Endothelial cell of umbilical vein (primary cell): ENCODE results near the gene ZNF148. TPM values are rescaled to one million over a fixed set of nuclear protein-coding genes. Genes with fewer than 3 reads are reported as not detected.

ENCODE experiments used
- BruUV-seq: library from RNA; stranded (reverse); fragments of 400-500 nt; replicated peaks from 2 replicates; lab custom pipeline; 2021; lab: Mats Ljungman, UMichigan
- CTCF ChIA-PET: fragments of 300-600, 350-600 bp; sonication (Branson Sonifier 250); formaldehyde crosslinking; loops from one replicate; lab custom pipeline; 2021; ENCODE audit warnings: antibody characterized with exemption, inconsistent platforms; lab: Charles Lee
- POLR2A ChIA-PET: fragments of 300-600, 350-600 bp; sonication (Branson Sonifier 250); formaldehyde crosslinking; loops from one replicate; lab custom pipeline; 2021; ENCODE audit warnings: antibody characterized with exemption, inconsistent platforms; lab: Charles Lee
- DNase-seq: peaks from one replicate; pipeline ENCODE4 v3.0.0-alpha.2; 2011; ENCODE audit warnings: low read depth, low spot score
- FAIRE-seq: peaks from 2 replicates; lab custom pipeline; 2011; peaks lifted over from hg19 to GRCh38; lab: Jason Lieb, UNC
- H2AFZ ChIP-seq: 2 replicates; pipeline ENCODE4 v1.6.0; 2012; ENCODE audit warnings: low read depth, low read length, control low read depth, inconsistent platforms
- H3K27ac ChIP-seq: 2 replicates; pipeline ENCODE4 v1.5.1; 2011; ENCODE audit warnings: low read depth, mild to moderate bottlenecking, control low read depth, low read length, moderate library complexity; ENCODE audit not compliant: insufficient read depth
- H3K27me3 ChIP-seq, 2 experiments: 2 replicates each; pipeline versions ENCODE4 v1.6.0 to v1.6.1; 2011; ENCODE audit warnings: low read length in 2 of 2, mixed read lengths in 1 of 2; ENCODE audit not compliant: control insufficient read depth in 2 of 2, insufficient read depth in 2 of 2
- H3K36me3 ChIP-seq, 2 experiments: 2 replicates in 1 of 2; 3 replicates in 1 of 2; pipeline ENCODE4 v1.5.1; 2011; ENCODE audit warnings: low read length in 2 of 2, mild to moderate bottlenecking in 1 of 2, moderate library complexity in 1 of 2; ENCODE audit not compliant: control insufficient read depth in 2 of 2, insufficient read depth in 2 of 2; ENCODE audit errors: extremely low read depth in 1 of 2
- H3K4me1 ChIP-seq: 3 replicates; pipeline ENCODE4 v1.5.1; 2011; ENCODE audit warnings: mild to moderate bottlenecking, low read length; ENCODE audit not compliant: control insufficient read depth, insufficient read depth; ENCODE audit errors: extremely low read depth
- H3K4me2 ChIP-seq: 2 replicates; pipeline ENCODE4 v1.6.1; 2011; ENCODE audit warnings: low read length, control low read depth, mixed read lengths; ENCODE audit not compliant: insufficient read depth
- H3K4me3 ChIP-seq, 3 experiments: fragments of 200-600 bp in 1 of 3; sonication (generic), shearing (Covaris generic) in 1 of 3; replicated peaks in 1 of 3; 2 replicates each; pipeline ENCODE4 v1.5.1; 2011 to 2016; ENCODE audit warnings: control low read depth in 3 of 3, low read length in 3 of 3, mild to moderate bottlenecking in 2 of 3, inconsistent platforms in 1 of 3, low read depth in 1 of 3, moderate library complexity in 1 of 3; ENCODE audit not compliant: insufficient read depth in 1 of 3
- H3K79me2 ChIP-seq: 2 replicates; pipeline ENCODE4 v1.6.0; 2012; ENCODE audit warnings: low read length, inconsistent platforms; ENCODE audit not compliant: control insufficient read depth, insufficient read depth
- H3K9ac ChIP-seq: replicated peaks from 2 replicates; pipeline ENCODE3; 2011; ENCODE audit warnings: low read length, control low read depth; ENCODE audit not compliant: insufficient read depth; ENCODE audit errors: extremely low read depth
- H3K9me1 ChIP-seq: replicated peaks from 3 replicates; pipeline ENCODE4 v1.6.0; 2011; ENCODE audit warnings: mild to moderate bottlenecking, low read length; ENCODE audit not compliant: control insufficient read depth, insufficient read depth; ENCODE audit errors: extremely low read depth
- H3K9me3 ChIP-seq: replicated peaks from 2 replicates; pipeline ENCODE4 v1.5.1; 2012; ENCODE audit warnings: low read length, inconsistent platforms; ENCODE audit not compliant: control insufficient read depth, insufficient read depth
- H4K20me1 ChIP-seq: replicated peaks from 2 replicates; pipeline ENCODE3; 2011; ENCODE audit warnings: mild to moderate bottlenecking, low read length; ENCODE audit not compliant: control insufficient read depth, insufficient read depth; ENCODE audit errors: extremely low read depth
- EZH2 ChIP-seq: IDR thresholded peaks from 2 replicates; pipeline ENCODE4 v1.6.1; 2012; ENCODE audit warnings: borderline replicate concordance, low read depth, mild to moderate bottlenecking, moderate library complexity, low read length, inconsistent platforms; ENCODE audit not compliant: severe bottlenecking
- FOS ChIP-seq: IDR thresholded peaks from 2 replicates; pipeline ENCODE4 v1.6.1; 2011; ENCODE audit warnings: mild to moderate bottlenecking, low read length, moderate library complexity, borderline replicate concordance; ENCODE audit not compliant: insufficient read depth
- JUN ChIP-seq: IDR thresholded peaks from 2 replicates; pipeline ENCODE4 v1.6.1; 2011; ENCODE audit warnings: borderline replicate concordance, low read depth; ENCODE audit not compliant: insufficient read length, insufficient read depth
- POLR2A ChIP-seq: IDR thresholded peaks from 2 replicates; pipeline ENCODE4 v1.6.1; 2012; ENCODE audit warnings: low read depth, mild to moderate bottlenecking, control low read depth, low read length
- POLR2AphosphoS5 ChIP-seq: IDR thresholded peaks from 2 replicates; pipeline ENCODE4 v1.6.1; 2012; ENCODE audit warnings: low read depth, mild to moderate bottlenecking, control low read depth, low read length, moderate library complexity; ENCODE audit not compliant: insufficient read depth
- dilution Hi-C: fragments of 300-500 bp; cut with MboI; formaldehyde crosslinking; loops from one replicate; pipeline ENCODE4 v1.15.0; 2019; ENCODE audit warnings: low sequenced_read_pairs; ENCODE audit not compliant: extremely low pct_ligation_motif_present
- intact Hi-C: fragments of 100-400 bp; cut with micrococcal nuclease; formaldehyde crosslinking; loops from one replicate; pipeline ENCODE4 v1.10.0; 2022
- polyA plus RNA-seq, 4 experiments: library from polyadenylated mRNA; depleted of rRNA in 3 of 4; stranded (reverse) in 3 of 4; unstranded in 1 of 4; fragments of >200 nt; gene quantifications; 2 replicates each; pipeline versions ENCODE4 v1.2.1 to v1.2.3, GENCODE V29; 2011 to 2012; ENCODE audit warnings: missing spikeins in 1 of 4
- total RNA-seq: library from RNA; stranded (reverse); gene quantifications from 2 replicates; pipeline ENCODE4 v1.2.3, GENCODE V29; 2021

The ZNF148 gene
- total and polyA plus RNA-seq, 2 donors (not counting 3 experiments of a cell fraction or from before 2014, with no cell fraction given): 8.0 to 41.3 TPM

- no peak for TF ChIP-seq POLR2A
- TF ChIP-seq FOS: no peak
- no peak for TF ChIP-seq EZH2
- Histone ChIP-seq H3K4me1 (peaks cover 19% of the 10 kb centered on the region), H3K79me2 (peaks cover 95% of the 10 kb centered on the region), H3K9ac (no peak overlapping the region), H3K9me1 (no peaks in the 10 kb centered on the region), H4K20me1 (peaks cover 16% of the 10 kb centered on the region), H2AFZ (no peak overlapping the region), H3K36me3 (no peaks in the 10 kb centered on the region), H3K4me3 (no peak overlapping the region), H3K27me3 (no peaks in the 10 kb centered on the region), H3K4me2 (no peak overlapping the region), H3K9me3 (no peaks in the 10 kb centered on the region), H3K27ac (no peak overlapping the region)
- BruUV-seq: no TSS peak
- ChIA-PET POLR2A (no interaction called here), CTCF (no interaction called here)
- dilution Hi-C loops: no loop called here
- intact Hi-C loops: no loop called here
- FAIRE-seq: no peak
- no peak for DNase-seq
Measured at GRCh38 chr3:125353659-125354058, 21.5 kb downstream of the ZNF148 start.

GRCh38 chr3:125353128-125353527, 22.0 kb downstream of the ZNF148 start:
- Histone ChIP-seq H3K9me1 (no peaks in the 10 kb centered on the region), H3K4me2 (no peak overlapping the region), H3K9me3 (no peaks in the 10 kb centered on the region), H3K36me3 (no peaks in the 10 kb centered on the region), H3K27me3 (no peaks in the 10 kb centered on the region), H3K9ac (no peak overlapping the region), H3K79me2 (peaks cover 96% of the 10 kb centered on the region), H3K4me1 (peaks cover 19% of the 10 kb centered on the region), H3K27ac (no peak overlapping the region), H2AFZ (no peak overlapping the region), H3K4me3 (no peak overlapping the region), H4K20me1 (peaks cover 14% of the 10 kb centered on the region)
- CTCF ChIA-PET: no interaction called here
- DNase-seq: no peak
- no peak for TF ChIP-seq JUN
- TF ChIP-seq POLR2AphosphoS5: no peak
- BruUV-seq: no TSS peak
- dilution Hi-C loops: no loop called here
- intact Hi-C loops: no loop called here
- POLR2A ChIA-PET: no interaction called here
- no peak for FAIRE-seq
